ENCODE data around the gene ZFYVE26. TPM values are rescaled to one million over a fixed set of nuclear protein-coding genes. Genes with fewer than 3 reads are reported as not detected.

The ZFYVE26 gene
- total and polyA plus RNA-seq, 10 of the 15 experiments (the other 5 are each of a cell fraction or from before 2014, with no cell fraction given), result 1.00 to 25.6 (median 12.0) TPM

GRCh38 chr14:67736771-67737170 lies 79.6 kb downstream of the ZFYVE26 start:
- BruUV-seq (replicated peaks), result no TSS peak
- DNase-seq (ENCODE audit: low read depth, low spot score) (no peak), ATAC-seq (no peak), FAIRE-seq (no peak)
- Histone ChIP-seq H4K20me1 (ENCODE audit: control insufficient read depth, insufficient read depth) (no peaks in the 10 kb centered on the region), H2AFZ (ENCODE audit: control insufficient read depth, low read depth, low read length) (no peak overlapping the region), H3K9me3 (replicated peaks; ENCODE audit: control insufficient read depth, insufficient read depth, low read length) (no peaks in the 10 kb centered on the region), H3K4me3 (no peak overlapping the region), H3K27ac (ENCODE audit: control insufficient read depth, insufficient read depth) (no peak overlapping the region), H3K4me1 (ENCODE audit: control insufficient read depth, insufficient read depth, low read length) (no peaks in the 10 kb centered on the region), H3K27me3 (replicated peaks in 1 of 2; ENCODE audit: control insufficient read depth in 2 of 2, insufficient read depth in 2 of 2, low read length in 1 of 2) (no peaks in the 10 kb centered on the region), H3K36me3 (ENCODE audit: control insufficient read depth in 2 of 2, insufficient read depth in 2 of 2, low read length in 1 of 2) (no peaks in the 10 kb centered on the region), H3K4me2 (ENCODE audit: control insufficient read depth, insufficient read depth) (no peak overlapping the region), H3K9ac (ENCODE audit: control insufficient read depth, insufficient read depth, low read length) (no peak overlapping the region), H3K79me2 (ENCODE audit: control insufficient read depth, insufficient read depth, low read length) (no peaks in the 10 kb centered on the region)
- RAD21 ChIA-PET (ENCODE audit: unreplicated experiment), result no interaction called here
- WGBS (ENCODE audit: insufficient coverage, insufficient replicate concordance, low lambda C conversion rate, missing lambda C conversion rate), result 62% methylated on average over 3 of the region's 4 CpGs
- SMC1A ChIA-PET (ENCODE audit: uncharacterized antibody, unreplicated experiment), result no interaction called here
- in situ Hi-C loops (cut with MboI) (no loop called here), intact Hi-C loops (cut with micrococcal nuclease; ENCODE audit: unreplicated experiment) (no loop called here)
- CTCF ChIA-PET, result interaction anchor here (1.6 kb wide), 1 partner anchor 32 kb away, joined by 5 read pairs; no protein-coding TSS in a partner anchor
- TF ChIP-seq CBX3 (IDR thresholded peaks at IDR 0.05; ENCODE audit: borderline replicate concordance, low read depth) (no peak), ASH2L (IDR thresholded peaks at IDR 0.05; ENCODE audit: borderline replicate concordance, low read depth) (no peak), NR2C1 (IDR thresholded peaks at IDR 0.05) (no peak), CHD2 (IDR thresholded peaks at IDR 0.05; ENCODE audit: borderline replicate concordance, low read depth, low read length) (no peak), SMAD5 (IDR thresholded peaks at IDR 0.05; ENCODE audit: low read depth) (no peak), EGR1 (IDR thresholded peaks at IDR 0.05; ENCODE audit: borderline replicate concordance in 1 of 2, low read depth in 2 of 2, low read length in 2 of 2) (no peak), SUZ12 (IDR thresholded peaks at IDR 0.05; ENCODE audit: unreplicated experiment) (no peak), DPF2 (IDR thresholded peaks at IDR 0.05) (no peak), ATF3 (IDR thresholded peaks at IDR 0.05; ENCODE audit: borderline replicate concordance, extremely low read depth, low read depth, low read length) (no peak), IRF4 (IDR thresholded peaks at IDR 0.05; ENCODE audit: low read depth, low read length) (no peak), EP300 (IDR thresholded peaks at IDR 0.05; ENCODE audit: borderline replicate concordance in 1 of 2, control insufficient read depth in 1 of 2, low read depth in 2 of 2, low read length in 2 of 2) (no peak), ZBTB33 (IDR thresholded peaks at IDR 0.05) (no peak), STAT1 (conservative IDR thresholded peaks at IDR 0.05) (no peak), HCFC1 (IDR thresholded peaks at IDR 0.05; ENCODE audit: low read length) (no peak), CBFB (IDR thresholded peaks at IDR 0.05; ENCODE audit: low read depth) (no peak), YY1 (IDR thresholded peaks at IDR 0.05; ENCODE audit: low read depth, low read length) (no peak), MXI1 (IDR thresholded peaks at IDR 0.05; ENCODE audit: low read depth, low read length) (no peak), BRCA1 (IDR thresholded peaks at IDR 0.05; ENCODE audit: low read depth, low read length) (no peak), USF2 (IDR thresholded peaks at IDR 0.05; ENCODE audit: borderline replicate concordance, low read depth, low read length) (no peak), TARDBP (IDR thresholded peaks at IDR 0.05; ENCODE audit: borderline replicate concordance) (no peak)
- POLR2A ChIA-PET, result no interaction called here

Data from GM12878 (cell line).